ENCODE measurements around the gene CGB8. TPM values are rescaled to one million over a fixed set of nuclear protein-coding genes. Genes with fewer than 3 reads are reported as not detected.
"Not testable (repeated sequence)": the region's sequence is repeated elsewhere in the genome, so short reads cannot be mapped to it uniquely, and the experiment has no call there.

Gene CGB8
- polyA plus RNA-seq, 1 donor, result not detected

DNA sequence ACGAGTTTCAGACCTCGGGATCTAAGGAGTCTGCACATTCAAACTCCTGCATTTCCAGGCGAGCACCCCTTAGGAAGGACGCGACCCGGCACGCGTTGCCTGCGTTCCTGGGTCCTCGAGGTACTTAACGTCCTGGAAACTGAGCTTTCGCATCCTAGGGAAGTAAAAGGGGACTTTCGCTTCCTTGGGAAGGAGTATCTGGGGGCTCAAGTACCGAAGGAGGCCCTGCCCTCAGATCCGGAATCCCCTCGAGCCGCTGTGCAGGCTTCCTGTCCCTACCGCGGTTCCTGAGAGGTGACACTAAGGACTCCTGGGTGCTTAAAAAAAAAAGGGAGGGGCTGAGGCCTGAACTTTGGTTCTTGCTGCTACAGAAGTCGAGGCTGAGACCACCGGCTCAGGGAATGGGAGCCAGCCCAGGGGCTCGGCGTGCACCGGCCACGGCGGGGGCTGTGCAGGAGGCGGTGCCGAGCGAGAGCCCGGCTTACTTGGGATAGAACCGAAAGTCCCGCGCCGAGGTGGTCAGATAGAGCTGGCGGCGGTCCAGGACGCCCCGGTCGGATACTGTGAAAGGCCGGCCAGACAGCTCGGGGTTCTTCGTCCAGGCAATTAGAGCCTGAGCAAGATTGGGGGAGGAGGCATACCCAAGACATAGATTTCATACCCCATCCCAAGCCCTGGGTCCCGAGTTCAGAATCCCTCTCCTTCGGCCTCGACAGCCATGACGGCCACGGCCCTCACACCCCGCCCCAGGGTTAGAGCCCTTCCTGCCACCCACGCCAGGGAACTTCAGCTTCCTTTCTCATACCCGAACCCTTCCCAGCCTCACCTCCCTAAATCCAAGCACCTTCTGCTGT lies 30.3 kb downstream of the CGB8 start:
- H3K27ac ChIP-seq (ENCODE audit: low read length); H3K9me3 ChIP-seq (ENCODE audit: control insufficient read depth, low read depth, low read length): not testable (repeated sequence)
- H3K36me3 ChIP-seq (ENCODE audit: control insufficient read depth, insufficient read depth, low read length), result peaks cover 26% of the 10 kb centered on the region
- no CpG with 5 or more reads among the region's 50 CpGs for whole genome bisulfite sequencing (ENCODE audit: insufficient coverage, low lambda C conversion rate)
- DNase-seq, result peak in 1 of 2 donors; percentile 29
- H3K27me3 ChIP-seq (ENCODE audit: control insufficient read depth, insufficient read depth, low read length), result peaks cover 44% of the 10 kb centered on the region
- H3K4me1 ChIP-seq (ENCODE audit: control insufficient read depth, insufficient read depth, low read length), result peaks cover 15% of the 10 kb centered on the region
- H3K4me3 ChIP-seq (ENCODE audit: low read length), result peak overlapping the region; percentile 26

DNA sequence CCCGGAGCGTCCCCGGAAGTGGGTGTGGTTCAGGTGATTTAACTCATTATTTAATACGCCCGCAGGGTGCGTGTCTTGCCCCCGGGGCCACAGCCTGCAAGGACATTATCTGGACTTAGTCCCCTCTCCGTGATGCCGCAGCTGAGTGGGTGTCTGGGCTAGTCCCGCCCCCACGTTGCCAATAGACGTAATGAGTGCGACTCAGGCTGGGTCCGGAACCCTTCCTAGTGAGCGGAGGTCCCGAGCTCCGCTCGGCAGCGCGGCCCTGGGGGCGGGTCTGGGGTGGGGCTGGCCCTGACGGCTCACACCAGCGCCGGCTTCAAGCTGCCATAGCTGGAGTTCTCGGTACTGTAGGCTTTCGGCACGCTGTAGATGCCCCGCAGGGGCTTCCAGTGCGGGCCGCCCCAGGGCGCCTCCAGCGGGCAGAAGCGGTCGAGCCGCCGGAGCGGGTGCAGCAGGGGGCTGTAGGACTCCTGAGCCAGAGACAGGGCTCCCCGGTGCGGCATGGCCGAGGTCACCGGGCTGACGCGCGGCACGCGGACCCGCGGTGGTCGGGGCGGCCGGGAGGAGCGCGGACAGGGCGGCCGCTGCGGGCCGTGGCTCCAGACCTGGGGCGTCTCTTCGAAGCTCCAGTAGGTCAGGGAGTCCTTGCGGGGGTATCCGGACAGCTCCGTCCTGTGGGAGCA lies 31.1 kb downstream of the CGB8 start:
- DNase-seq, result peak; percentile 42 to 77
- H3K27ac ChIP-seq (ENCODE audit: low read length), result no peak overlapping the region
- H3K27me3 ChIP-seq (ENCODE audit: control insufficient read depth, insufficient read depth, low read length), result peaks cover 44% of the 10 kb centered on the region
- peaks cover 30% of the 10 kb centered on the region for H3K36me3 ChIP-seq (ENCODE audit: control insufficient read depth, insufficient read depth, low read length)
- peaks cover 15% of the 10 kb centered on the region for H3K4me1 ChIP-seq (ENCODE audit: control insufficient read depth, insufficient read depth, low read length)
- whole genome bisulfite sequencing (ENCODE audit: insufficient coverage, low lambda C conversion rate), result no CpG with 5 or more reads among the region's 62 CpGs
- H3K4me3 ChIP-seq (ENCODE audit: low read length), result peak overlapping the region; percentile 44
- H3K9me3 ChIP-seq (ENCODE audit: control insufficient read depth, low read depth, low read length), result no peaks in the 10 kb centered on the region

- Histone ChIP-seq H3K27ac (ENCODE audit: low read length) (no peak within 1 kb of the TSS), H3K36me3 (ENCODE audit: control insufficient read depth, insufficient read depth, low read length) (peaks cover 31% of the 10 kb centered on the region), H3K4me3 (ENCODE audit: low read length) (peak within 1 kb of the TSS; percentile 44), H3K4me1 (ENCODE audit: control insufficient read depth, insufficient read depth, low read length) (peaks cover 15% of the 10 kb centered on the region), H3K9me3 (ENCODE audit: control insufficient read depth, low read depth, low read length) (no peaks in the 10 kb centered on the region), H3K27me3 (ENCODE audit: control insufficient read depth, insufficient read depth, low read length) (peaks cover 41% of the 10 kb centered on the region)
- DNase-seq, result no peak
- no CpG with 5 or more reads among the region's 17 CpGs for WGBS (ENCODE audit: insufficient coverage, low lambda C conversion rate)
These were observed 31.8 kb downstream of the CGB8 start, which contains the start of gene LHB for GRCh38 chr19:49017041-49017665. LHB (minus strand) TSS chr19:49017091; CDS start chr19:49017081, 10 bp downstream.

DNA sequence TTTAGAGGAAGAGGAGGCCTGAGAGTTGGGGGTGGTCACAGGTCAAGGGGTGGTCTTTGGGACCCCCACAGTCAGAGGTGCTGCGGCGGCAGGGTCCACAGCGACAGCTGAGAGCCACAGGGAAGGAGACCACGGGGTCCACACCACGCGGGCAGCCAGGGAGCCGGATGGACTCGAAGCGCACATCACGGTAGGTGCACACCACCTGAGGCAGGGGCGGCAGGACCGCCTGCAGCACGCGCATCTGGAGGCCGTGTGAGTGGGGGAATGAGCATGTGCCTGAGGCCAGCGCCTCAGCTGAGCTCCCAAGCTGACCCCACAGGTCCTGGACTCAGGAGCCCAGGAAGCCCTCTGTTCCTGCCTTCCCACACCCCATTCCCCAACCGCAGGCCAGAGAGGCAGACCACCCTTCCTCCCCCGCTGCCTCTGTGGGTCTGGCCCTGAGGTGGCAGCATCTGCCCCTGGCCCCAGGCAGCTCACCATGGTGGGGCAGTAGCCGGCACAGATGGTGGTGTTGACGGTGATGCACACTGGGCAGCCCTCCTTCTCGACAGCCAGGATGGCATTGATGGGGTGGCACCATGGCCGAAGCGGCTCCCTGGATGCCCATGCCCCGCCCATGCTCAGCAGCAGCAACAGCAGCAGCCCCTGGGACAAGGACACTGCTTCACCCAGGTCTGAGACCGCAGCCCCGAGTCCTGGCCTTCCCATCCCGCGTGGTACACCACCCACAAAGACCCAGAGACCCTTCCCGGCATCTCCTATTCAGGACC lies 32.7 kb downstream of the CGB8 start:
- peaks cover 39% of the 10 kb centered on the region for H3K36me3 ChIP-seq (ENCODE audit: control insufficient read depth, insufficient read depth, low read length)

DNA sequence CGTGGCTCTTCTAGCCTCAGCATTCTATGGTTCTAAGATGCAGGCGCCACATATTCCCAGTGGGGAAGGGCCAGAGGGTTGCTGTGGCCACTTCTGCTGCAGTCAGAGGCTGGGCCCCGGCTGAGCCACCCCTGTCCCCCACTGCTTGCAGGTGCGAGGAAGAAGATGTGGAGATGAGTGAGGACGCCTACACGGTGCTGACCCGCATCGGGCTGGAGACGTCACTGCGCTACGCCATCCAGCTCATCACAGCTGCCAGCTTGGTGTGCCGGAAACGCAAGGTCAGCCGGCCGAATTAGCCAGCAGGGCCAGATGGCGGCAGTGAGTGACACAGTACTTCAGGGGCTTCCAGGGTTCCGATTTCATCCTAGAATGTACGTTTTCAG lies 34.0 kb downstream of the CGB8 start:
- peaks cover 18% of the 10 kb centered on the region for H3K27me3 ChIP-seq (ENCODE audit: control insufficient read depth, insufficient read depth, low read length)
- H3K4me3 ChIP-seq (ENCODE audit: low read length), result no peak overlapping the region
- no peak overlapping the region for H3K27ac ChIP-seq (ENCODE audit: low read length)
- no peaks in the 10 kb centered on the region for H3K9me3 ChIP-seq (ENCODE audit: control insufficient read depth, low read depth, low read length)
- no peak for DNase-seq
- no CpG with 5 or more reads among the region's 18 CpGs for WGBS (ENCODE audit: insufficient coverage, low lambda C conversion rate)
- peaks cover 52% of the 10 kb centered on the region for H3K36me3 ChIP-seq (ENCODE audit: control insufficient read depth, insufficient read depth, low read length)
- H3K4me1 ChIP-seq (ENCODE audit: control insufficient read depth, insufficient read depth, low read length), result peaks cover 15% of the 10 kb centered on the region

More for the DNA sequence above, 32.7 kb downstream of the CGB8 start:
- WGBS (ENCODE audit: insufficient coverage, low lambda C conversion rate), result no CpG with 5 or more reads among the region's 29 CpGs
- H3K27ac ChIP-seq (ENCODE audit: low read length), result no peak overlapping the region
- H3K4me1 ChIP-seq (ENCODE audit: control insufficient read depth, insufficient read depth, low read length), result peaks cover 15% of the 10 kb centered on the region
- no peak overlapping the region for H3K4me3 ChIP-seq (ENCODE audit: low read length)
- peaks cover 32% of the 10 kb centered on the region for H3K27me3 ChIP-seq (ENCODE audit: control insufficient read depth, insufficient read depth, low read length)
- no peak for DNase-seq
- H3K9me3 ChIP-seq (ENCODE audit: control insufficient read depth, low read depth, low read length), result no peaks in the 10 kb centered on the region

DNA sequence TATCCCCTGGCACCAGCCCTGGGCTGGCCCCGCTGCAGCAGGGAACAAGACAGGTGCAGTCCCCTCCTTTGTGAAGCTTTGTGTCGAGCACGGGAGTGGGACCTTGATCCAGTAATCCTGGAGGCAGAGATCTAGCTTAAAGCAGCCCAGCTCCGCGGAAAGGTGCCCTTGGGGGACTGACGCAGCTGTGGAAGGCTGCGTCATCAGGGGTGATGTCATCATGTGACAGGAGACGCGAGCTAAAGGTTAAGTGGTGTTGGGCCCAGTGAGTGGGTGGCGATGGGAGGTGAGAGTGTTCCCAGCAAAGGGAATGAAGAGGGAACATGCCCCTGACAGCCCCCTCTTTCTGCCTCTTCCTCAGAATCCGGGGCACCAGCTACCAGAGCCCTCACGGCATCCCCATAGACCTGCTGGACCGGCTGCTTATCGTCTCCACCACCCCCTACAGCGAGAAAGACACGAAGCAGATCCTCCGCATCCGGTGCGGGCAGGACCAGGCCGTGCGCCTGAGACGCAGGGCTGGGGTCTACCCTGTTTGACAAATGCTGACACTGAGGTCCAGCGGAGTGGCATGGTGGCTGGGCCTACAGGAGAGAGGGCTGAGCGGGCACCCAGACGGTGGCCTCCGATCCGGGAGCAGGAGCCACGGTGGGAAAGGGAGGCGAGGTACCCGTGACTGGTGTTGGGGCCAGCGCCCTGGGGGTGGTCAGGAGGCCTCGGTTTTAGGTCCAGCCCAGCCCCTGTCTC lies 34.6 kb downstream of the CGB8 start:
- Histone ChIP-seq H3K4me1 (ENCODE audit: control insufficient read depth, insufficient read depth, low read length) (peaks cover 12% of the 10 kb centered on the region), H3K4me3 (ENCODE audit: low read length) (no peak overlapping the region), H3K36me3 (ENCODE audit: control insufficient read depth, insufficient read depth, low read length) (peaks cover 58% of the 10 kb centered on the region), H3K9me3 (ENCODE audit: control insufficient read depth, low read depth, low read length) (no peaks in the 10 kb centered on the region), H3K27ac (ENCODE audit: low read length) (no peak overlapping the region), H3K27me3 (ENCODE audit: control insufficient read depth, insufficient read depth, low read length) (peaks cover 12% of the 10 kb centered on the region)
- WGBS (ENCODE audit: insufficient coverage, low lambda C conversion rate), result no CpG with 5 or more reads among the region's 32 CpGs
- no peak for DNase-seq

- no CpG with 5 or more reads among the region's 17 CpGs for WGBS (ENCODE audit: insufficient coverage, low lambda C conversion rate)
- H3K27ac ChIP-seq (ENCODE audit: low read length), result no peak overlapping the region
- no peak overlapping the region for H3K4me3 ChIP-seq (ENCODE audit: low read length)
- no peak for DNase-seq
- no peaks in the 10 kb centered on the region for H3K4me1 ChIP-seq (ENCODE audit: control insufficient read depth, insufficient read depth, low read length)
- H3K27me3 ChIP-seq (ENCODE audit: control insufficient read depth, insufficient read depth, low read length), result no peaks in the 10 kb centered on the region
- peaks cover 70% of the 10 kb centered on the region for H3K36me3 ChIP-seq (ENCODE audit: control insufficient read depth, insufficient read depth, low read length)
- H3K9me3 ChIP-seq (ENCODE audit: control insufficient read depth, low read depth, low read length), result no peaks in the 10 kb centered on the region
These were observed 37.7 kb downstream of the CGB8 start for GRCh38 chr19:49011194-49011593.

- H3K27me3 ChIP-seq (ENCODE audit: control insufficient read depth, insufficient read depth, low read length), result no peaks in the 10 kb centered on the region
- no peak for DNase-seq
- peaks cover 68% of the 10 kb centered on the region for H3K36me3 ChIP-seq (ENCODE audit: control insufficient read depth, insufficient read depth, low read length)
- H3K9me3 ChIP-seq (ENCODE audit: control insufficient read depth, low read depth, low read length), result no peaks in the 10 kb centered on the region
- no peaks in the 10 kb centered on the region for H3K4me1 ChIP-seq (ENCODE audit: control insufficient read depth, insufficient read depth, low read length)
- no peak overlapping the region for H3K4me3 ChIP-seq (ENCODE audit: low read length)
- WGBS (ENCODE audit: insufficient coverage, low lambda C conversion rate), result 74% methylated on average over 4 of the region's 18 CpGs
- no peak overlapping the region for H3K27ac ChIP-seq (ENCODE audit: low read length)
These were observed 38.5 kb downstream of the CGB8 start for GRCh38 chr19:49010453-49010852.

DNA sequence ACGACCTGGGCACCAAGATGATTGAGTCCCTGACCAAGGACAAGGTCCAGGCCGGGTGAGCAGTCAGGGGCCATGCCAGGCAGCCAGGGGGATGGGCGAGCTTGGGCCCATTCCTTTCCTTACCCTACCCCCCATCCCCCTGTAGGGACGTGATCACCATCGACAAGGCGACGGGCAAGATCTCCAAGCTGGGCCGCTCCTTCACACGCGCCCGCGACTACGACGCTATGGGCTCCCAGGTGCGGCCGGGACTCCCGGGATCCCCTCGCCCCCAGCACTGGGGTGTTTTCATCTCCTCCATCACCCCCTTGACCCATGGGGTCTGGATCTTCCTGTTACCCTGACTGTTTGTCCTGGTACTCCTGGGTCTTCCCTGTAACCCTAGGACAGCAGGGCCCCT lies 39.1 kb downstream of the CGB8 start:
- WGBS (ENCODE audit: insufficient coverage, low lambda C conversion rate), result no CpG with 5 or more reads among the region's 18 CpGs
- Histone ChIP-seq H3K4me3 (ENCODE audit: low read length) (no peak overlapping the region), H3K27ac (ENCODE audit: low read length) (no peak overlapping the region), H3K27me3 (ENCODE audit: control insufficient read depth, insufficient read depth, low read length) (no peaks in the 10 kb centered on the region), H3K9me3 (ENCODE audit: control insufficient read depth, low read depth, low read length) (no peaks in the 10 kb centered on the region), H3K4me1 (ENCODE audit: control insufficient read depth, insufficient read depth, low read length) (no peaks in the 10 kb centered on the region), H3K36me3 (ENCODE audit: control insufficient read depth, insufficient read depth, low read length) (peaks cover 67% of the 10 kb centered on the region)
- DNase-seq, result no peak
